Testis (tissue), 3 donors: Measurements from ENCODE around the gene RCOR2. TPM values are rescaled to one million over a fixed set of nuclear protein-coding genes. Genes with fewer than 3 reads are reported as not detected.

Source experiments
- DNase-seq: peaks from one replicate; pipeline ENCODE4 v3.0.0-alpha.2; 2019
- H3K27ac ChIP-seq, 2 donors: fragments of 200-600 bp; sonication (generic); one replicate each; pipeline ENCODE4 v1.5.1; 2019
- H3K27me3 ChIP-seq: fragments of 200-600 bp; sonication (generic); one replicate; pipeline ENCODE4 v1.5.1; 2019
- H3K36me3 ChIP-seq: fragments of 200-600 bp; sonication (generic); one replicate; pipeline ENCODE4 v1.5.1; 2017; ENCODE audit warnings: low read depth; ENCODE audit errors: missing control alignments
- H3K4me1 ChIP-seq: fragments of 200-600 bp; sonication (generic); one replicate; pipeline ENCODE4 v1.5.1; 2019
- H3K4me3 ChIP-seq, 2 donors: fragments of 200-600 bp; sonication (generic); one replicate each; pipeline ENCODE4 v1.5.1; 2017 to 2019
- H3K9me3 ChIP-seq: fragments of 200-600 bp; sonication (generic); one replicate; pipeline ENCODE4 v1.5.1; 2017
- CTCF ChIP-seq, 3 experiments: fragments of 450-650 bp in 2 of 3; fragments of 200-600 bp in 1 of 3; sonication (generic) in 1 of 3; IDR thresholded peaks; one replicate each; pipeline ENCODE4 v1.5.1; 2016 to 2019; ENCODE audit warnings: antibody characterized with exemption in 3 of 3, mild to moderate bottlenecking in 2 of 3, moderate library complexity in 1 of 3
- POLR2A ChIP-seq: fragments of 450-650 bp; IDR thresholded peaks from one replicate; pipeline ENCODE4 v1.6.1; 2017; ENCODE audit warnings: antibody characterized with exemption, mild to moderate bottlenecking, moderate library complexity
- WGBS, 2 donors: methylation state at CpG; one replicate each; pipeline ENCODE4 v1.1.5; 2018; 5-methylcytosine and 5-hydroxymethylcytosine counted together
- intact Hi-C: fragments of 100-400 bp; cut with DNase I; formaldehyde crosslinking; loops from one replicate; pipeline ENCODE4 v1.15.1; 2023; ENCODE audit warnings: low total_unique reads
- polyA plus RNA-seq: library from polyadenylated mRNA; stranded (reverse); fragments of 350-450 nt; fragmentation: Illumina TruSeq; extraction: RNeasy Lipid Tissue Mini Kit (QIAGEN cat#74804); gene quantifications from one replicate; pipeline ENCODE4 v1.2.3, GENCODE V29; 2014; ENCODE audit warnings: low read depth, low replicate concordance; ENCODE audit not compliant: insufficient read depth
- total RNA-seq, 2 donors: library from RNA; depleted of rRNA; stranded (reverse); fragments of >200 nt; gene quantifications; one replicate each; pipeline ENCODE4 v1.2.3, GENCODE V29; 2016

Gene RCOR2
- total and polyA plus RNA-seq, 3 donors from 2014 or later = 3.9 to 7.9 (median 6.3) TPM

DNA sequence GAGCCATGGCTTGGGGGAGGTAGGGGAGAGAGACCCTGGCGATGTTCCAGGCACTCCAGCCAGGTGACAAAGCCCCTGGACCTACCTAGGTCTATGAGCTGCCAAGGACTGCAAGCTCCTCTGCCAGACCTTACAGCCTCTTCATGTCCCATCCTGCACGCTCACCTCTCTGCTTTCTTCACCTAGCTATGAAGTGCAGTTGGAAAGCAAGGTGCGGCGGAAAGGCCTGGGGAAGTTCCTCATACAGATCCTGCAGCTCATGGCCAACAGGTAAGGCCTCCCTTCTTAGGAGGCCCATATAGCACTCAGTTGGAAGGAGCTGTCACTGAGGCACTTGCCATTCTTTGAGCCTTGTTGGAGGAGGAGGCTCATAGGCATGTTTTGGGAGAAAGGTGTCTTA is 35.6 kb upstream of the RCOR2 start:
- Histone ChIP-seq H3K9me3 (no peaks in the 10 kb centered on the region), H3K27me3 (no peaks in the 10 kb centered on the region), H3K27ac (no peak overlapping the region), H3K36me3 (no peaks in the 10 kb centered on the region), H3K4me1 (no peaks in the 10 kb centered on the region), H3K4me3 (no peak overlapping the region)
- 92 to 99% methylated on average over 4 of the region's 4 CpGs for WGBS, 2 donors
- no peak for TF ChIP-seq POLR2A
- TF ChIP-seq CTCF (IDR thresholded peaks at IDR 0.05) = no peak
- no peak for DNase-seq
- intact Hi-C loops = no loop called here

DNA sequence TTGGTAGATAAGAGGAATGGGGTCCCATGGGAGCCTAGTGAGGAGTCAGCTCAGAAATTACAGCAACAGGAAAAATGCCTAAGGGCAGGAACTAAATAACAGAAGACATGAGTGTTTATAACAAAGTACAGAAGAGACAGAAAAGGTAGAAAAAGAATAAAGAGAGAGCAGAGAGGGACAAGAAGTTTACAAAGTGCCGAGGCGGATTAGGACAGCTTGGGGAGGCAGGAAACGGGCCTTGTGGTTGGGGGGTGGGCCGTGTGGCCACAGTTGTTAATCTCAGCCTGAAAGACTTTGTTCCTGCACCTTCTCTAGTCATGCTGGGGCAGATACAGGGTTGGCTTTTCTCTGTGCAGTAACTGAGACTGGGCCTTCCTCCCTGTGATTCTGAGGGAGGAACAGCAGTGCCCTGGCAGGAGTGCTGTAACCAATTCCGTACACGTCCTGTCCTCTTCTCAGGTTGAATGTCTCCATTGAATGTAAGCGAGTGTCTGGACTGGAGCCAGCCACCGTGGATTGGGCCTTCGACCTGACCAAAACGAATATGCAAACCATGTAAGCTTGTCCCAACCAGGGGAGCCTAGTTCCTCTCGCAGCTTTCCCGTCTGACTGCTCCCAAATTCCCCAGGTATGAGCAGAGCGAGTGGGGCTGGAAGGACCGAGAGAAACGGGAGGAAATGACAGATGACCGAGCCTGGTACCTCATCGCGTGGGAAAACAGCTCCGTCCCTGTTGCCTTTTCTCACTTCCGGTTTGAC is 35.0 kb upstream of the RCOR2 start:
- WGBS, 2 donors = 82 to 84% methylated on average over 20 of the region's 20 CpGs
- intact Hi-C loops = no loop called here
- no peaks in the 10 kb centered on the region for H3K36me3 ChIP-seq

GRCh38 chr11:63945477-63946163 is 28.7 kb upstream of the RCOR2 start:
- intact Hi-C loops = loop anchor here (5.0 to 10.0 kb wide), 2 partner anchors 108 to 181 kb away; partner anchors contain the start of genes MARK2 and ZFTA
- Histone ChIP-seq H3K36me3 (no peaks in the 10 kb centered on the region), H3K9me3 (no peaks in the 10 kb centered on the region), H3K4me1 (peaks cover 18% of the 10 kb centered on the region), H3K27me3 (no peaks in the 10 kb centered on the region), H3K27ac (peak overlapping the region; percentile 64 to 78), H3K4me3 (no peak overlapping the region)
- peak; percentile 85 for DNase-seq
- 28 to 32% methylated on average over 11 to 14 of the region's 14 CpGs for WGBS, 2 donors
- TF ChIP-seq POLR2A (no peak), CTCF (IDR thresholded peaks at IDR 0.05) (peak; percentile 71 to 88 (median 85))

More for the DNA sequence above, 35.0 kb upstream of the RCOR2 start:
- H3K27me3 ChIP-seq = no peaks in the 10 kb centered on the region
- TF ChIP-seq POLR2A (no peak), CTCF (IDR thresholded peaks at IDR 0.05) (no peak)
- H3K4me1 ChIP-seq = no peaks in the 10 kb centered on the region
- no peaks in the 10 kb centered on the region for H3K9me3 ChIP-seq
- H3K27ac ChIP-seq = no peak overlapping the region
- no peak overlapping the region for H3K4me3 ChIP-seq
- DNase-seq = no peak

GRCh38 chr11:63944987-63945386 is 28.0 kb upstream of the RCOR2 start:
- peak overlapping the region; percentile 64 to 78 for H3K27ac ChIP-seq
- no peaks in the 10 kb centered on the region for H3K36me3 ChIP-seq
- intact Hi-C loops = loop anchor here (5.0 to 10.0 kb wide), 2 partner anchors 108 to 180 kb away; partner anchors contain the start of genes MARK2 and ZFTA
- no peaks in the 10 kb centered on the region for H3K27me3 ChIP-seq
- no peak for TF ChIP-seq CTCF (IDR thresholded peaks at IDR 0.05)
- no peak for TF ChIP-seq POLR2A
- peak; percentile 78 for DNase-seq
- H3K4me3 ChIP-seq = no peak overlapping the region
- H3K4me1 ChIP-seq = peaks cover 18% of the 10 kb centered on the region
- no peaks in the 10 kb centered on the region for H3K9me3 ChIP-seq
- 40 to 73% methylated on average over 4 to 8 of the region's 8 CpGs for WGBS, 2 donors
